Measurements from ENCODE around the gene SDHD. TPM values are rescaled to one million over a fixed set of nuclear protein-coding genes. Genes with fewer than 3 reads are reported as not detected.

SDHD gene
- total and polyA plus RNA-seq, 9 of the 15 experiments (the other 6 are each of a cell fraction or from before 2014, with no cell fraction given): 150 to 1,225 (median 215) TPM

DNA sequence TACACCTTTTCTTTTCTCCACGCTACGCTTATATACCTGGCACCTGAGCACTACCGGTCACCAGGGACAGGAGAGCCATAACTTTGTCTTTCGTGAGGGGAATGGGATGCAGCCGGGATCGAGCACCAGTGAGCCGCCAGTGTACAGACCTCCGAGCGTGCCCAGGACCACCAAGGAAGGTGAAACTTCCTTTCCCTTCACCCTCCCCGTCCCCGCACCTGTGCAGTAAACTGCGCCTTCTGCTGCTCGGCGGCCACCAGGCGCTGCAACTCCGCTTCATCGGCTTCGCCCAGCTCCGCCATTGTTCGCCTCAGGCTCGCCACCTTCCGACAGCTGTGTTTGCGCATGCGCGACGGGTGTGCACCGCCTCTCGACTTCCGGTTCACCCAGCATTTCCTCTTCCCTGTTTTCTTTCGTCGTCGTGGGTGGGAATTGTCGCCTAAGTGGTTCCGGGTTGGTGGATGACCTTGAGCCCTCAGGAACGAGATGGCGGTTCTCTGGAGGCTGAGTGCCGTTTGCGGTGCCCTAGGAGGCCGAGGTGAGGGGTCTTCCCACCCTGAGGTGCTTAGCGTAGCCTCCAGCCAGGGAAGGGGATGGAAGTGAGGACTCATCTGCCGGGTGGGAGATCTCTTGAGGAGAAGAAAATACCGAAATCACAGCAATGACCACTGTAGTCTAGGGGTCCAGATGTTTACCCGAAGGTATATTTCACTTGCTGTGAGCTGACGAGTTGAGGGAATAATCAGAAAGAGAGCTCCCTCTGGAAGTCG, at the start of gene SDHD, which contains the start of gene TIMM8B (continued):
- TF ChIP-seq, protein P1, sequence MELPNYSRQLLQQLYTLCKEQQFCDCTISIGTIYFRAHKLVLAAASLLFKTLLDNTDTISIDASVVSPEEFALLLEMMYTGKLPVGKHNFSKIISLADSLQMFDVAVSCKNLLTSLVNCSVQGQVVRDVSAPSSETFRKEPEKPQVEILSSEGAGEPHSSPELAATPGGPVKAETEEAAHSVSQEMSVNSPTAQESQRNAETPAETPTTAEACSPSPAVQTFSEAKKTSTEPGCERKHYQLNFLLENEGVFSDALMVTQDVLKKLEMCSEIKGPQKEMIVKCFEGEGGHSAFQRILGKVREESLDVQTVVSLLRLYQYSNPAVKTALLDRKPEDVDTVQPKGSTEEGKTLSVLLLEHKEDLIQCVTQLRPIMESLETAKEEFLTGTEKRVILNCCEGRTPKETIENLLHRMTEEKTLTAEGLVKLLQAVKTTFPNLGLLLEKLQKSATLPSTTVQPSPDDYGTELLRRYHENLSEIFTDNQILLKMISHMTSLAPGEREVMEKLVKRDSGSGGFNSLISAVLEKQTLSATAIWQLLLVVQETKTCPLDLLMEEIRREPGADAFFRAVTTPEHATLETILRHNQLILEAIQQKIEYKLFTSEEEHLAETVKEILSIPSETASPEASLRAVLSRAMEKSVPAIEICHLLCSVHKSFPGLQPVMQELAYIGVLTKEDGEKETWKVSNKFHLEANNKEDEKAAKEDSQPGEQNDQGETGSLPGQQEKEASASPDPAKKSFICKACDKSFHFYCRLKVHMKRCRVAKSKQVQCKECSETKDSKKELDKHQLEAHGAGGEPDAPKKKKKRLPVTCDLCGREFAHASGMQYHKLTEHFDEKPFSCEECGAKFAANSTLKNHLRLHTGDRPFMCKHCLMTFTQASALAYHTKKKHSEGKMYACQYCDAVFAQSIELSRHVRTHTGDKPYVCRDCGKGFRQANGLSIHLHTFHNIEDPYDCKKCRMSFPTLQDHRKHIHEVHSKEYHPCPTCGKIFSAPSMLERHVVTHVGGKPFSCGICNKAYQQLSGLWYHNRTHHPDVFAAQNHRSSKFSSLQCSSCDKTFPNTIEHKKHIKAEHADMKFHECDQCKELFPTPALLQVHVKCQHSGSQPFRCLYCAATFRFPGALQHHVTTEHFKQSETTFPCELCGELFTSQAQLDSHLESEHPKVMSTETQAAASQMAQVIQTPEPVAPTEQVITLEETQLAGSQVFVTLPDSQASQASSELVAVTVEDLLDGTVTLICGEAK (IDR thresholded peaks at IDR 0.05): peak; percentile 98
- TF ChIP-seq, protein P1 (CRISPR knock-in tag; IDR thresholded peaks at IDR 0.05): no peak
- TF ChIP-seq, protein P2, sequence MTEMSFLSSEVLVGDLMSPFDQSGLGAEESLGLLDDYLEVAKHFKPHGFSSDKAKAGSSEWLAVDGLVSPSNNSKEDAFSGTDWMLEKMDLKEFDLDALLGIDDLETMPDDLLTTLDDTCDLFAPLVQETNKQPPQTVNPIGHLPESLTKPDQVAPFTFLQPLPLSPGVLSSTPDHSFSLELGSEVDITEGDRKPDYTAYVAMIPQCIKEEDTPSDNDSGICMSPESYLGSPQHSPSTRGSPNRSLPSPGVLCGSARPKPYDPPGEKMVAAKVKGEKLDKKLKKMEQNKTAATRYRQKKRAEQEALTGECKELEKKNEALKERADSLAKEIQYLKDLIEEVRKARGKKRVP (CRISPR knock-in tag; IDR thresholded peaks at IDR 0.05): no peak
- TF ChIP-seq, protein P3, sequence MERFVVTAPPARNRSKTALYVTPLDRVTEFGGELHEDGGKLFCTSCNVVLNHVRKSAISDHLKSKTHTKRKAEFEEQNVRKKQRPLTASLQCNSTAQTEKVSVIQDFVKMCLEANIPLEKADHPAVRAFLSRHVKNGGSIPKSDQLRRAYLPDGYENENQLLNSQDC (CRISPR knock-in tag; IDR thresholded peaks at IDR 0.05): no peak
- TF ChIP-seq, protein P4, sequence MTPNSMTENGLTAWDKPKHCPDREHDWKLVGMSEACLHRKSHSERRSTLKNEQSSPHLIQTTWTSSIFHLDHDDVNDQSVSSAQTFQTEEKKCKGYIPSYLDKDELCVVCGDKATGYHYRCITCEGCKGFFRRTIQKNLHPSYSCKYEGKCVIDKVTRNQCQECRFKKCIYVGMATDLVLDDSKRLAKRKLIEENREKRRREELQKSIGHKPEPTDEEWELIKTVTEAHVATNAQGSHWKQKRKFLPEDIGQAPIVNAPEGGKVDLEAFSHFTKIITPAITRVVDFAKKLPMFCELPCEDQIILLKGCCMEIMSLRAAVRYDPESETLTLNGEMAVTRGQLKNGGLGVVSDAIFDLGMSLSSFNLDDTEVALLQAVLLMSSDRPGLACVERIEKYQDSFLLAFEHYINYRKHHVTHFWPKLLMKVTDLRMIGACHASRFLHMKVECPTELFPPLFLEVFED (CRISPR knock-in tag; conservative IDR thresholded peaks at IDR 0.05): 0 out of 2 replicates have a peak, but pooled peaks have one; percentile 1
- peak; percentile 96 for TF ChIP-seq ELF1 (tag; IDR thresholded peaks at IDR 0.05)
- TF ChIP-seq NEUROD1 (IDR thresholded peaks at IDR 0.05; ENCODE audit: borderline replicate concordance, low read depth, low read length, partially characterized antibody): no peak
- TF ChIP-seq FIP1L1 (IDR thresholded peaks at IDR 0.05; ENCODE audit: low read depth, low read length, poor library complexity, severe bottlenecking): no peak
- peak in 1 of 2 experiments; percentile 25; a peak in 1 of 4 replicates for TF ChIP-seq TRIM24 (IDR thresholded peaks at IDR 0.05)
- no peak for TF ChIP-seq ZNF3 (CRISPR knock-in tag; IDR thresholded peaks at IDR 0.05)
- no peak for TF ChIP-seq HDAC8 (tag; IDR thresholded peaks at IDR 0.05)
- peak; percentile 51; the same call in 1 of the 2 replicates for TF ChIP-seq ZEB2 (IDR thresholded peaks at IDR 0.05)
- TF ChIP-seq CBX5 (IDR thresholded peaks at IDR 0.05; ENCODE audit: borderline replicate concordance, low read depth): no peak
- TF ChIP-seq ZC3H8 (IDR thresholded peaks at IDR 0.05): no peak
- TF ChIP-seq TBP (optimal IDR thresholded peaks at IDR 0.05; ENCODE audit: low read depth, low read length): peak; percentile 79
- no peak for TF ChIP-seq CBFA2T2 (conservative IDR thresholded peaks at IDR 0.05)
- no peak for TF ChIP-seq CEBPG (CRISPR knock-in tag; IDR thresholded peaks at IDR 0.05)
- no peak for TF ChIP-seq CEBPG (tag; conservative IDR thresholded peaks at IDR 0.05 in 1 of 2, IDR thresholded peaks at IDR 0.05 in 1 of 2)

Data from K562 (cell line).